Loucy (cell line): ENCODE measurements around the gene DPT.

Source experiments
- EZH2phosphoT487 ChIP-seq: fragments of 200-600 bp; IDR thresholded peaks from 2 replicates; pipeline ENCODE4 v1.6.1; 2018; ENCODE audit warnings: antibody characterized with exemption, mild to moderate bottlenecking, moderate library complexity, borderline replicate concordance
- TF ChIP-seq, protein P1 (sequence below): fragments of 200-600 bp; sonication (generic); conservative IDR thresholded peaks from 2 replicates; pipeline ENCODE4 v1.5.1; 2014; ENCODE audit warnings: mild to moderate bottlenecking, antibody characterized with exemption, low read length

DNA sequence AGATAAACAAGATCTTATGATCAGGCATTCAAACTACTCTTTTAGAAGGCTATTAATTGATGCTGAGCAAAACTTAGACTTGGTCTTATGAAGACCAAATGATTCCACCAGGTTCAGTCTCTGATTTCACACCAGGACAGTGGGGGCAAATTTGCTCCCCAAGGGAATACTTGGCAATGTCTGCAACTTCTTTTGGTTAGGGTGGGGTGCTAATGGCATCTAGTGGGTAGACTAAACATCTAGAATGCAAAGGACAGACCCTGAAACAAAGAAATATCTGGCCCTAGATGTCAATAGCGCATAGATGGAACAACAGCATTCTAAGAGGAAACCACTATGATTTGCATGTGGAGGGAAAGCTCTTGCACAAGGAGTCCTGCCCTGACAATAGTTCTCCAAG, 30.6 kb downstream of the DPT start:
- TF ChIP-seq, protein P1, sequence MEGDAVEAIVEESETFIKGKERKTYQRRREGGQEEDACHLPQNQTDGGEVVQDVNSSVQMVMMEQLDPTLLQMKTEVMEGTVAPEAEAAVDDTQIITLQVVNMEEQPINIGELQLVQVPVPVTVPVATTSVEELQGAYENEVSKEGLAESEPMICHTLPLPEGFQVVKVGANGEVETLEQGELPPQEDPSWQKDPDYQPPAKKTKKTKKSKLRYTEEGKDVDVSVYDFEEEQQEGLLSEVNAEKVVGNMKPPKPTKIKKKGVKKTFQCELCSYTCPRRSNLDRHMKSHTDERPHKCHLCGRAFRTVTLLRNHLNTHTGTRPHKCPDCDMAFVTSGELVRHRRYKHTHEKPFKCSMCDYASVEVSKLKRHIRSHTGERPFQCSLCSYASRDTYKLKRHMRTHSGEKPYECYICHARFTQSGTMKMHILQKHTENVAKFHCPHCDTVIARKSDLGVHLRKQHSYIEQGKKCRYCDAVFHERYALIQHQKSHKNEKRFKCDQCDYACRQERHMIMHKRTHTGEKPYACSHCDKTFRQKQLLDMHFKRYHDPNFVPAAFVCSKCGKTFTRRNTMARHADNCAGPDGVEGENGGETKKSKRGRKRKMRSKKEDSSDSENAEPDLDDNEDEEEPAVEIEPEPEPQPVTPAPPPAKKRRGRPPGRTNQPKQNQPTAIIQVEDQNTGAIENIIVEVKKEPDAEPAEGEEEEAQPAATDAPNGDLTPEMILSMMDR, result no peak
- no peak for TF ChIP-seq EZH2phosphoT487
